Transverse colon (tissue), 4 donors: Measurements from ENCODE around the gene TTYH1. TPM values are rescaled to one million over a fixed set of nuclear protein-coding genes. Genes with fewer than 3 reads are reported as not detected.

Experiments used
- DNase-seq: peaks from one replicate; pipeline ENCODE4 v3.0.0-alpha.2; 2019
- H3K27ac ChIP-seq, 4 donors: fragments of 200-600 bp; sonication (generic); 2 replicates each; pipeline ENCODE4 v1.5.1; 2016 to 2018; ENCODE audit warnings: inconsistent platforms in 4 of 4
- H3K27me3 ChIP-seq: fragments of 200-600 bp; sonication (generic); 2 replicates; pipeline ENCODE4 v1.5.1; 2017; ENCODE audit warnings: inconsistent platforms
- H3K36me3 ChIP-seq, 4 donors: fragments of 200-600 bp; sonication (generic); 2 replicates each; pipeline ENCODE4 v1.5.1; 2017 to 2019; ENCODE audit warnings: inconsistent platforms in 4 of 4
- H3K4me1 ChIP-seq, 4 donors: fragments of 200-600 bp; sonication (generic); 2 replicates each; pipeline ENCODE4 v1.5.1; 2017 to 2020; ENCODE audit warnings: inconsistent platforms in 4 of 4
- H3K4me3 ChIP-seq, 4 donors: fragments of 200-600 bp; sonication (generic); 1 replicate in 1 of 4; 2 replicates in 3 of 4; pipeline versions ENCODE4 v1.5.1 to v1.6.1; 2017 to 2019; ENCODE audit warnings: inconsistent platforms in 4 of 4
- H3K9me3 ChIP-seq, 2 donors: fragments of 200-600 bp; sonication (generic); 2 replicates each; pipeline ENCODE4 v1.5.1; 2017 to 2019; ENCODE audit warnings: inconsistent platforms in 2 of 2
- EP300 ChIP-seq: sonication (generic); formaldehyde crosslinking; IDR thresholded peaks from one replicate; pipeline ENCODE4 v1.6.1; 2017; ENCODE audit warnings: antibody characterized with exemption, low read depth
- POLR2A ChIP-seq: fragments of 450-650 bp; IDR thresholded peaks from one replicate; pipeline ENCODE4 v1.6.1; 2016; ENCODE audit warnings: antibody characterized with exemption, mild to moderate bottlenecking, moderate library complexity
- POLR2AphosphoS5 ChIP-seq, 3 donors: sonication (generic); formaldehyde crosslinking; IDR thresholded peaks; one replicate each; pipeline ENCODE4 v1.6.1; 2016; ENCODE audit warnings: antibody characterized with exemption in 3 of 3
- WGBS, 2 donors: methylation state at CpG; one replicate each; pipeline ENCODE4 v1.1.5; 2018; ENCODE audit warnings: low coverage in 1 of 2; 5-methylcytosine and 5-hydroxymethylcytosine counted together
- in situ Hi-C, 4 donors: fragments of 200-750 bp; cut with MboI; loops; one replicate each; pipeline versions ENCODE4 v1.15.0 to v1.15.1; 2017; ENCODE audit warnings: low sequenced_read_pairs in 3 of 4, low pct_ligation_motif_present in 1 of 4, low pct_unique_long_range_greater_than_20kb in 1 of 4
- intact Hi-C: fragments of 100-400 bp; cut with DNase I; formaldehyde crosslinking; loops from one replicate; pipeline ENCODE4 v1.15.1; 2023; ENCODE audit warnings: low total_unique reads
- total RNA-seq, 4 donors: library from RNA; depleted of rRNA; stranded (reverse); fragments of >200 nt; gene quantifications; one replicate each; pipeline ENCODE4 v1.1.0, GENCODE V29; 2016
- TF ChIP-seq, protein P1 (sequence below), 5 experiments: fragments of 200-600 bp in 3 of 5; fragments of 450-650 bp in 2 of 5; sonication (generic) in 3 of 5; IDR thresholded peaks; 1 replicate in 2 of 5; 2 replicates in 3 of 5; pipeline ENCODE4 v1.5.1; 2016 to 2017; ENCODE audit warnings: antibody characterized with exemption in 5 of 5, inconsistent platforms in 3 of 5, mild to moderate bottlenecking in 2 of 5, moderate library complexity in 1 of 5

TTYH1 gene
- total RNA-seq, 4 donors from 2014 or later: 1.1 to 7.5 (median 3.0) TPM

DNA sequence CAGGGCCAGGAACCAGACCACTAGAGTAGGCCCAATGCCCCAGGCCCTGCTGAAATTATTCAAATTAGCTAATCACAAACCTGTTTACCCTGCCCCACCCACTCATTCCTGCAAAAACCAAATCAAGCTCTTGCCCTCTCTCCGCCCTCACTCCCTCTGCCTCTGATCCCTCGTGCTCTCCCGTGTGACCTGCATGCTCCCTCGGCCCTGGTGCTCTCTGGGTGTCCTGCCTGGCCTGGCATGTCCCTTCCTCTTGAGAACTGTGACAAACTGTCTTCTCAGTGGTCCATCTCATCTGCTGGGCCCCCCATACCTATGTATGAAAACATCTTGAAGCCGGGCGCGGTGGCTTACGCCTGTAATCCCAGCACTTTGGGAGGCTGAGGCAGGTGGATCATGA lies 12.2 kb upstream of the TTYH1 start:
- no peaks in the 10 kb centered on the region for H3K36me3 ChIP-seq
- H3K4me1 ChIP-seq: no peaks in the 10 kb centered on the region
- no peak overlapping the region for H3K4me3 ChIP-seq
- DNase-seq: no peak
- TF ChIP-seq, protein P1, sequence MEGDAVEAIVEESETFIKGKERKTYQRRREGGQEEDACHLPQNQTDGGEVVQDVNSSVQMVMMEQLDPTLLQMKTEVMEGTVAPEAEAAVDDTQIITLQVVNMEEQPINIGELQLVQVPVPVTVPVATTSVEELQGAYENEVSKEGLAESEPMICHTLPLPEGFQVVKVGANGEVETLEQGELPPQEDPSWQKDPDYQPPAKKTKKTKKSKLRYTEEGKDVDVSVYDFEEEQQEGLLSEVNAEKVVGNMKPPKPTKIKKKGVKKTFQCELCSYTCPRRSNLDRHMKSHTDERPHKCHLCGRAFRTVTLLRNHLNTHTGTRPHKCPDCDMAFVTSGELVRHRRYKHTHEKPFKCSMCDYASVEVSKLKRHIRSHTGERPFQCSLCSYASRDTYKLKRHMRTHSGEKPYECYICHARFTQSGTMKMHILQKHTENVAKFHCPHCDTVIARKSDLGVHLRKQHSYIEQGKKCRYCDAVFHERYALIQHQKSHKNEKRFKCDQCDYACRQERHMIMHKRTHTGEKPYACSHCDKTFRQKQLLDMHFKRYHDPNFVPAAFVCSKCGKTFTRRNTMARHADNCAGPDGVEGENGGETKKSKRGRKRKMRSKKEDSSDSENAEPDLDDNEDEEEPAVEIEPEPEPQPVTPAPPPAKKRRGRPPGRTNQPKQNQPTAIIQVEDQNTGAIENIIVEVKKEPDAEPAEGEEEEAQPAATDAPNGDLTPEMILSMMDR (IDR thresholded peaks at IDR 0.05): no peak
- intact Hi-C loops: no loop called here
- 70 to 100% methylated on average over 1 to 8 of the region's 8 CpGs for WGBS, 2 donors
- in situ Hi-C loops: no loop called here
- H3K9me3 ChIP-seq: no peaks in the 10 kb centered on the region
- H3K27me3 ChIP-seq: no peaks in the 10 kb centered on the region
- H3K27ac ChIP-seq: no peak overlapping the region

DNA sequence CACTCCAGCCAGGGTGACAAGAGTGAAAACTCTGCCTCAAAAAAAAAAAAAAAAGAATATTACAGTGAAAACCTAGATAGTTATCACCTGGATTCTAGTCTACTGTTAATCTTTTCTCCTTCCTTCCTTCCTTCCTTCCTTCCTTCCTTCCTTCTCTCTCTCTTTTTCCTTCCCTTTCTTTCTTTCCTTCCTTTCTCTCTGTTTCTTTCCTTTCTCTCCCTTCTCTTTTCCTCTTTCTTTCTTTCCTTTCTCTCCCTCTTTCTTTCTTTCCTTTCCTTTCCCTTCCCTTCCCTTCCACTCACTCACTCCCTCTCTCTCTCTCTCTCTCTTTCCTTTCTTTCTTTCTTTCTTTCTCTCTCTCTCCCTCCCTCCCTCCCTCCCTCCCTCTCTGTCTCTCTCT lies 9.6 kb upstream of the TTYH1 start:
- H3K4me3 ChIP-seq: no peak overlapping the region
- in situ Hi-C loops (no loop called here), intact Hi-C loops (no loop called here)
- no peaks in the 10 kb centered on the region for H3K4me1 ChIP-seq
- no peaks in the 10 kb centered on the region for H3K36me3 ChIP-seq
- TF ChIP-seq POLR2A: no peak
- TF ChIP-seq, protein P1 (IDR thresholded peaks at IDR 0.05): no peak
- TF ChIP-seq POLR2AphosphoS5 (IDR thresholded peaks at IDR 0.05): no peak
- TF ChIP-seq EP300: no peak
- H3K27me3 ChIP-seq: no peaks in the 10 kb centered on the region
- no peak for DNase-seq
- H3K27ac ChIP-seq: no peak overlapping the region
- H3K9me3 ChIP-seq: no peaks in the 10 kb centered on the region

DNA sequence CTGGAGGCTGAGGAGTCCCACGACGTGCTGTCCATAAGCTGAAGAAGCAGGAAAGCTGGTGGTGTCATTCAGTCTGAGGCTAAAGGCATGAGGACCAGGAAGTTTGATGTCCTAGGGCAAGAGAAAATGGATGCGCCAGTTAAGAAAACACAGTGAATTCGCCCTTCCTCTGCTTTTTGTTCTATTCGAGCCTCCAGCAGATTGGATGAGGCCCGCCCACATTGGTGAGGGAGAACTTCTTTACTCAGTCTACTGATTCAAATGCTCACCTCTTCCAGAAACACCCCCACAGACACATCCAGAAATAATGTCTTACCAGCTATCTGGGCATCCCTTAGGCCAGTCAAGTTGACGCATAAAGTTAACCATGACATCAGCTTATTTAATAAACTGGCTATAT lies 7.5 kb upstream of the TTYH1 start:
- no peaks in the 10 kb centered on the region for H3K9me3 ChIP-seq
- in situ Hi-C loops: no loop called here
- TF ChIP-seq, protein P1 (IDR thresholded peaks at IDR 0.05): no peak
- no peak for TF ChIP-seq POLR2A
- no peak for TF ChIP-seq POLR2AphosphoS5 (IDR thresholded peaks at IDR 0.05)
- no peak for TF ChIP-seq EP300
- 83 to 93% methylated on average over 4 to 7 of the region's 7 CpGs for WGBS, 2 donors
- intact Hi-C loops: no loop called here
- H3K4me3 ChIP-seq: no peak overlapping the region
- DNase-seq: no peak
- H3K36me3 ChIP-seq: no peaks in the 10 kb centered on the region
- no peak overlapping the region for H3K27ac ChIP-seq
- H3K27me3 ChIP-seq: peaks cover 10% of the 10 kb centered on the region
- no peaks in the 10 kb centered on the region for H3K4me1 ChIP-seq

DNA sequence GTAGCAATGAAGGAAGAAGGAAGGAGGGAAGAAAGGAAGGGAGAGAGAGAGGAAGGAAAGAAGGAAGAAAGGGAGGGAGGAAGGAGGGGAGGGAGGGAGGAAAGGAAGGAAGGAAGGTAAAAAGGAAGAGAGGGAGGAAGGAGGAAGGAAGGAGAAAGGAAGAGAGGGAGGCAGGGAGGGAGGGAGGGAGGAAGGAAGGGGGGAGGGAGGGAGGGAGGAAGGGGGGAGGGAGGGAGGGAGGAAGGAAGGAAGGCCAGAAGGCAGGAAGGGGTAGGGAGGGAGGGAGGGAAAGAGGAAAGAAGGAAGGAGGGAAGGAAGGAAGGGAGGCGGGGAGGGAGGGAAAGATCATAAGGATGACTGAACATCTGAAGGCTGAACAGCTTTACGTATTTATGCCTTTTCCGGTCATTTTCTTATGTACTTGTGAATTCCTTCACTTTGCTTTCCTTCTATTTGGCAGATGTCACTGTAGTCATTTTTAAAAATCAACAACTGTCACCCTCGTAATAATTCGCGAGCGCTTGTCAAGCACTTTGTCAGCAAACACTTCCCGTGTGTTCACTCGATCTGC lies 6.7 kb upstream of the TTYH1 start:
- in situ Hi-C loops (no loop called here), intact Hi-C loops (no loop called here)
- no peaks in the 10 kb centered on the region for H3K4me1 ChIP-seq
- no peak overlapping the region for H3K27ac ChIP-seq
- WGBS, 2 donors: 87 to 89% methylated on average over 3 to 9 of the region's 9 CpGs
- TF ChIP-seq, protein P1 (IDR thresholded peaks at IDR 0.05): no peak
- no peak for TF ChIP-seq EP300
- no peak for TF ChIP-seq POLR2AphosphoS5 (IDR thresholded peaks at IDR 0.05)
- no peak for TF ChIP-seq POLR2A
- no peaks in the 10 kb centered on the region for H3K9me3 ChIP-seq
- no peaks in the 10 kb centered on the region for H3K36me3 ChIP-seq
- no peak for DNase-seq
- H3K4me3 ChIP-seq: no peak overlapping the region
- peaks cover 10% of the 10 kb centered on the region for H3K27me3 ChIP-seq
